HepG2 (cell line): ENCODE results near the gene GNAL. TPM values are rescaled to one million over a fixed set of nuclear protein-coding genes. Genes with fewer than 3 reads are reported as not detected.
A peak's percentile ranks its signal among the peaks of the same experiment; 100 is the strongest.

Experiments used
- ARID2 ChIP-seq: sonication (generic); formaldehyde crosslinking; IDR thresholded peaks from 2 replicates; pipeline ENCODE4 v1.8.1; 2022; ENCODE audit warnings: mild to moderate bottlenecking, missing genetic modification reagents, borderline replicate concordance
- EEA1 ChIP-seq: sonication (generic); formaldehyde crosslinking; IDR thresholded peaks from 2 replicates; pipeline ENCODE4 v1.5.1; 2020; ENCODE audit warnings: mild to moderate bottlenecking, missing genetic modification reagents, borderline replicate concordance
- ELF4 ChIP-seq: sonication (generic); formaldehyde crosslinking; IDR thresholded peaks from 2 replicates; pipeline ENCODE4 v1.5.0; 2020; ENCODE audit warnings: missing genetic modification reagents, mild to moderate bottlenecking, moderate library complexity, borderline replicate concordance
- ETV6 ChIP-seq: sonication (generic); formaldehyde crosslinking; conservative IDR thresholded peaks from 2 replicates; pipeline ENCODE4 v1.4.0; 2020; ENCODE audit warnings: missing genetic modification reagents
- FOXA1 ChIP-seq, 2 experiments: fragments of 450-650 bp in 1 of 2; sonication (generic) in 1 of 2; formaldehyde crosslinking in 1 of 2; IDR thresholded peaks; 2 replicates each; pipeline versions ENCODE4 v1.4.0 to v1.6.1; 2016 to 2020; ENCODE audit warnings: missing genetic modification reagents in 1 of 2
- HCFC1 ChIP-seq: fragments of 150-350 bp; IDR thresholded peaks from 2 replicates; pipeline ENCODE4 v1.6.1; 2014; ENCODE audit warnings: low read depth, low read length
- HMG20B ChIP-seq: conservative IDR thresholded peaks from 2 replicates; pipeline ENCODE4 v1.6.1; 2016; ENCODE audit warnings: missing genetic modification reagents, missing compliant biosample characterization
- MAFK ChIP-seq, 2 experiments: IDR thresholded peaks in 1 of 2; conservative IDR thresholded peaks in 1 of 2; 2 replicates each; pipeline ENCODE4 v1.6.1; 2011; ENCODE audit warnings: improper control_type of control experiment in 2 of 2, low read length in 2 of 2
- MXD1 ChIP-seq: sonication (generic); formaldehyde crosslinking; IDR thresholded peaks from 2 replicates; pipeline ENCODE4 v1.4.0; 2020; ENCODE audit warnings: mild to moderate bottlenecking, missing genetic modification reagents
- NBN ChIP-seq: fragments of 450-650 bp; conservative IDR thresholded peaks from 2 replicates; pipeline ENCODE4 v1.6.1; 2017
- NFE2 ChIP-seq: sonication (generic); formaldehyde crosslinking; IDR thresholded peaks from 2 replicates; pipeline ENCODE4 v1.4.0; 2020; ENCODE audit warnings: missing genetic modification reagents
- NR2F6 ChIP-seq, 2 experiments: IDR thresholded peaks; 2 replicates each; pipeline ENCODE4 v1.6.1; 2016; ENCODE audit warnings: antibody characterized with exemption in 1 of 2, mild to moderate bottlenecking in 1 of 2
- RFXANK ChIP-seq: IDR thresholded peaks from 2 replicates; pipeline ENCODE4 v1.6.1; 2016
- SP5 ChIP-seq: IDR thresholded peaks from 2 replicates; pipeline ENCODE4 v1.6.1; 2016; ENCODE audit warnings: low read depth, borderline replicate concordance
- ZBTB14 ChIP-seq: sonication (generic); formaldehyde crosslinking; IDR thresholded peaks from 2 replicates; pipeline ENCODE4 v1.4.0; 2020; ENCODE audit warnings: missing genetic modification reagents
- ZBTB42 ChIP-seq: sonication (generic); formaldehyde crosslinking; IDR thresholded peaks from 2 replicates; pipeline ENCODE4 v1.5.0; 2020; ENCODE audit warnings: mild to moderate bottlenecking, missing genetic modification reagents
- ZNF143 ChIP-seq: sonication (generic); formaldehyde crosslinking; IDR thresholded peaks from 2 replicates; pipeline ENCODE4 v1.4.0; 2020; ENCODE audit warnings: missing genetic modification reagents
- ZNF362 ChIP-seq: sonication (generic); formaldehyde crosslinking; IDR thresholded peaks from 2 replicates; pipeline ENCODE4 v1.4.0; 2020; ENCODE audit warnings: missing genetic modification reagents, mild to moderate bottlenecking, borderline replicate concordance
- ZNF800 ChIP-seq: sonication (generic); formaldehyde crosslinking; IDR thresholded peaks from 2 replicates; pipeline ENCODE4 v1.4.0; 2020; ENCODE audit warnings: missing genetic modification reagents
- ZNF816 ChIP-seq: sonication (generic); formaldehyde crosslinking; IDR thresholded peaks from 2 replicates; pipeline ENCODE4 v1.8.0; 2022; ENCODE audit warnings: missing genetic modification reagents, mild to moderate bottlenecking, borderline replicate concordance
- polyA plus RNA-seq, 8 experiments: library from polyadenylated mRNA; depleted of rRNA in 3 of 8; stranded (reverse) in 7 of 8; unstranded in 1 of 8; fragments of >200 nt; fragmentation: Illumina TruSeq in 4 of 8; extraction: Trizol in 4 of 8; gene quantifications; 2 replicates each; pipeline versions ENCODE4 v1.2.1 to v1.2.3, GENCODE V29; 2011 to 2016; ENCODE audit warnings: low read depth in 4 of 8, missing spikeins in 1 of 8, mixed read lengths in 1 of 8; ENCODE audit not compliant: insufficient read depth in 1 of 8
- total RNA-seq, 5 experiments: library from RNA; depleted of rRNA; stranded (reverse); fragments of >200 nt; fragmentation: Illumina TruSeq; extraction: Trizol; gene quantifications; 2 replicates each; pipeline ENCODE4 v1.2.3, GENCODE V29; 2016; ENCODE audit warnings: low read depth in 1 of 5
- TF ChIP-seq, protein P1 (sequence below): IDR thresholded peaks from 2 replicates; pipeline ENCODE4 v1.6.1; 2016; ENCODE audit warnings: missing genetic modification reagents, missing compliant biosample characterization
- TF ChIP-seq, protein P2 (sequence below), 2 experiments: sonication (generic) in 1 of 2; formaldehyde crosslinking in 1 of 2; IDR thresholded peaks; 2 replicates each; pipeline versions ENCODE4 v1.5.1 to v1.6.1; 2011 to 2020; ENCODE audit warnings: borderline replicate concordance in 1 of 2, low read depth in 1 of 2, low read length in 1 of 2, mild to moderate bottlenecking in 1 of 2, missing genetic modification reagents in 1 of 2, moderate library complexity in 1 of 2

The GNAL gene
- total and polyA plus RNA-seq, 2 of the 13 experiments (the other 11 are each of a cell fraction or from before 2014, with no cell fraction given), result 0.87 to 1.4 TPM

- TF ChIP-seq NBN (no peak), HMG20B (CRISPR knock-in tag) (no peak; the same call in 1 of the 2 replicates), SP5 (CRISPR knock-in tag) (peak; percentile 43; the same call in 1 of the 2 replicates), NR2F6 (IDR thresholded peaks at IDR 0.05) (no peak), NR2F6 (CRISPR knock-in tag; IDR thresholded peaks at IDR 0.05) (0 out of 2 replicates have a peak, but pooled peaks have one; percentile 34), EEA1 (CRISPR knock-in tag) (peak; percentile 66; the same call in 1 of the 2 replicates), ZBTB42 (CRISPR knock-in tag) (peak; percentile 51; the same call in 1 of the 2 replicates), ETV6 (CRISPR knock-in tag) (peak; percentile 85), FOXA1 (IDR thresholded peaks at IDR 0.05) (no peak), FOXA1 (CRISPR knock-in tag; IDR thresholded peaks at IDR 0.05) (0 out of 2 replicates have a peak, but pooled peaks have one; percentile 4), HCFC1 (peak; percentile 75), RFXANK (no peak), ELF4 (CRISPR knock-in tag) (peak; percentile 99), MAFK (conservative IDR thresholded peaks at IDR 0.05 in 1 of 2, IDR thresholded peaks at IDR 0.05 in 1 of 2; ENCODE audit: low read length in 2 of 2) (no peak), ARID2 (CRISPR knock-in tag) (no peak), MXD1 (CRISPR knock-in tag) (peak; percentile 60; the same call in 1 of the 2 replicates), ZNF362 (no peak), NFE2 (no peak), ZNF816 (CRISPR knock-in tag) (no peak; the same call in 1 of the 2 replicates), ZNF143 (peak; percentile 44; the same call in 1 of the 2 replicates), ZBTB14 (peak; percentile 33; the same call in 1 of the 2 replicates), ZNF800 (CRISPR knock-in tag) (peak; percentile 74; the same call in 1 of the 2 replicates)
- TF ChIP-seq, protein P1, sequence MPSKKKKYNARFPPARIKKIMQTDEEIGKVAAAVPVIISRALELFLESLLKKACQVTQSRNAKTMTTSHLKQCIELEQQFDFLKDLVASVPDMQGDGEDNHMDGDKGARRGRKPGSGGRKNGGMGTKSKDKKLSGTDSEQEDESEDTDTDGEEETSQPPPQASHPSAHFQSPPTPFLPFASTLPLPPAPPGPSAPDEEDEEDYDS (CRISPR knock-in tag), result peak; percentile 88
- TF ChIP-seq, protein P2, sequence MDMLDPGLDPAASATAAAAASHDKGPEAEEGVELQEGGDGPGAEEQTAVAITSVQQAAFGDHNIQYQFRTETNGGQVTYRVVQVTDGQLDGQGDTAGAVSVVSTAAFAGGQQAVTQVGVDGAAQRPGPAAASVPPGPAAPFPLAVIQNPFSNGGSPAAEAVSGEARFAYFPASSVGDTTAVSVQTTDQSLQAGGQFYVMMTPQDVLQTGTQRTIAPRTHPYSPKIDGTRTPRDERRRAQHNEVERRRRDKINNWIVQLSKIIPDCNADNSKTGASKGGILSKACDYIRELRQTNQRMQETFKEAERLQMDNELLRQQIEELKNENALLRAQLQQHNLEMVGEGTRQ (IDR thresholded peaks at IDR 0.05; ENCODE audit: low read depth, low read length), result no peak
- TF ChIP-seq, protein P2 (CRISPR knock-in tag; IDR thresholded peaks at IDR 0.05; ENCODE audit: borderline replicate concordance), result no peak
Measured at GRCh38 chr18:11851146-11851805, 162.2 kb downstream of the GNAL start, which contains the start of gene CHMP1B (continued).
